Jurkat, Clone E6-1 (cell line): ENCODE data around the gene FRRS1.
"Not testable (repeated sequence)": the region's sequence is repeated elsewhere in the genome, so short reads cannot be mapped to it uniquely, and the experiment has no call there.

Source experiments
- DNase-seq: peaks from one replicate; pipeline ENCODE4 v3.0.0-alpha.2; 2011; ENCODE audit warnings: low read depth, low spot score
- H3K4me3 ChIP-seq: 2 replicates; pipeline ENCODE4 v1.5.1; 2011; ENCODE audit warnings: mild to moderate bottlenecking, low read length, control low read depth, moderate library complexity

Gene FRRS1

GRCh38 chr1:99768524-99769245, 2.2 kb upstream of the FRRS1 start:
- no peak overlapping the region for H3K4me3 ChIP-seq
- no peak for DNase-seq

GRCh38 chr1:99768104-99768503, 1.7 kb upstream of the FRRS1 start:
- no peak overlapping the region for H3K4me3 ChIP-seq
- no peak for DNase-seq

- no peak for DNase-seq
- H3K4me3 ChIP-seq, result no peak overlapping the region
Observed at GRCh38 chr1:99764909-99765308, 1.5 kb downstream of the FRRS1 start.

GRCh38 chr1:99764439-99764838, 2.0 kb downstream of the FRRS1 start:
- no peak for DNase-seq
- no peak overlapping the region for H3K4me3 ChIP-seq

GRCh38 chr1:99763956-99764355, 2.5 kb downstream of the FRRS1 start:
- DNase-seq, result no peak
- H3K4me3 ChIP-seq, result no peak overlapping the region

- H3K4me3 ChIP-seq, result no peak overlapping the region
Observed at GRCh38 chr1:99761774-99762173, 4.7 kb downstream of the FRRS1 start.

GRCh38 chr1:99759518-99760160, 6.8 kb downstream of the FRRS1 start:
- H3K4me3 ChIP-seq, result no peak overlapping the region
- DNase-seq, result no peak

More at GRCh38 chr1:99761774-99762173, 4.7 kb downstream of the FRRS1 start:
- no peak for DNase-seq

- DNase-seq, H3K4me3 ChIP-seq: not testable (repeated sequence)
Observed at GRCh38 chr1:99758686-99759517, 7.5 kb downstream of the FRRS1 start.

GRCh38 chr1:99758073-99758511, 8.3 kb downstream of the FRRS1 start:
- no peak for DNase-seq
- no peak overlapping the region for H3K4me3 ChIP-seq

- no peak overlapping the region for H3K4me3 ChIP-seq
- no peak for DNase-seq
Observed at GRCh38 chr1:99756598-99756997, 9.8 kb downstream of the FRRS1 start.

- no peak for DNase-seq
- H3K4me3 ChIP-seq, result no peak overlapping the region
Observed at GRCh38 chr1:99755664-99756063, 10.8 kb downstream of the FRRS1 start.

GRCh38 chr1:99754697-99755096, 11.7 kb downstream of the FRRS1 start:
- no peak overlapping the region for H3K4me3 ChIP-seq
- DNase-seq, result no peak

GRCh38 chr1:99754055-99754626, 12.3 kb downstream of the FRRS1 start:
- H3K4me3 ChIP-seq, result no peak overlapping the region
- DNase-seq, result no peak

- DNase-seq, result no peak
- no peak overlapping the region for H3K4me3 ChIP-seq
Observed at GRCh38 chr1:99751877-99752504, 14.4 kb downstream of the FRRS1 start.

GRCh38 chr1:99749504-99750347, 16.7 kb downstream of the FRRS1 start:
- no peak overlapping the region for H3K4me3 ChIP-seq
- peak; percentile 8 for DNase-seq

- no peak overlapping the region for H3K4me3 ChIP-seq
- DNase-seq, result no peak
Observed at GRCh38 chr1:99748419-99748818, 18.0 kb downstream of the FRRS1 start.

GRCh38 chr1:99745684-99746083, 20.8 kb downstream of the FRRS1 start:
- DNase-seq, result no peak
- no peak overlapping the region for H3K4me3 ChIP-seq

GRCh38 chr1:99745061-99745460, 21.4 kb downstream of the FRRS1 start:
- DNase-seq, result no peak
- H3K4me3 ChIP-seq, result no peak overlapping the region
